ENCODE results near the gene HOMER3. TPM values are rescaled to one million over a fixed set of nuclear protein-coding genes. Genes with fewer than 3 reads are reported as not detected.
A peak's percentile ranks its signal among the peaks of the same experiment; 100 is the strongest.
"Not testable (repeated sequence)": the region's sequence is repeated elsewhere in the genome, so short reads cannot be mapped to it uniquely, and the experiment has no call there.

HOMER3 gene
- total RNA-seq, 1 donor from 2014 or later: 203 TPM

DNA sequence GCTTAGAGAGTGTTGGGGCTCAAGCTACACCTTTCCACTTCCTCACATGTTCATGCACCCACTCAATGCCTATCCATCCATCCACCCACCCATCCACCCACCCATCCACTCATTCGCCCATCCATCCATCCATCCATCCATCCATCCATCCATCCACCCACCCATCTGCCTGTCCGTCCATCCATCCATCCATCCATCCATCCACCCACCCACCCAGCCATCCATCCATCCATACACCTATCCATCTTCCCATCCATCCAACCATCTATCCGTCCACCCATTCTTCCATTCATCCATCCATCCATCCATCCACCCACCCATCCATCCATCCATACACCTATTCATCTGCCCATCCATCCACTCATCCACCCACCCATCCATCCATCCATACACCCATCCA is 13.1 kb upstream of the HOMER3 start:
- no peak for DNase-seq (ENCODE audit: low read depth)

GRCh38 chr19:18952364-18953003 is 11.5 kb upstream of the HOMER3 start:
- DNase-seq (ENCODE audit: low read depth): not testable (repeated sequence)

GRCh38 chr19:18951721-18952281 is 10.8 kb upstream of the HOMER3 start:
- DNase-seq (ENCODE audit: low read depth): no peak

- DNase-seq (ENCODE audit: low read depth): no peak
Measured at GRCh38 chr19:18949858-18950257, 8.8 kb upstream of the HOMER3 start.

- no peak for DNase-seq (ENCODE audit: low read depth)
Measured at GRCh38 chr19:18948976-18949356, 7.9 kb upstream of the HOMER3 start.

DNA sequence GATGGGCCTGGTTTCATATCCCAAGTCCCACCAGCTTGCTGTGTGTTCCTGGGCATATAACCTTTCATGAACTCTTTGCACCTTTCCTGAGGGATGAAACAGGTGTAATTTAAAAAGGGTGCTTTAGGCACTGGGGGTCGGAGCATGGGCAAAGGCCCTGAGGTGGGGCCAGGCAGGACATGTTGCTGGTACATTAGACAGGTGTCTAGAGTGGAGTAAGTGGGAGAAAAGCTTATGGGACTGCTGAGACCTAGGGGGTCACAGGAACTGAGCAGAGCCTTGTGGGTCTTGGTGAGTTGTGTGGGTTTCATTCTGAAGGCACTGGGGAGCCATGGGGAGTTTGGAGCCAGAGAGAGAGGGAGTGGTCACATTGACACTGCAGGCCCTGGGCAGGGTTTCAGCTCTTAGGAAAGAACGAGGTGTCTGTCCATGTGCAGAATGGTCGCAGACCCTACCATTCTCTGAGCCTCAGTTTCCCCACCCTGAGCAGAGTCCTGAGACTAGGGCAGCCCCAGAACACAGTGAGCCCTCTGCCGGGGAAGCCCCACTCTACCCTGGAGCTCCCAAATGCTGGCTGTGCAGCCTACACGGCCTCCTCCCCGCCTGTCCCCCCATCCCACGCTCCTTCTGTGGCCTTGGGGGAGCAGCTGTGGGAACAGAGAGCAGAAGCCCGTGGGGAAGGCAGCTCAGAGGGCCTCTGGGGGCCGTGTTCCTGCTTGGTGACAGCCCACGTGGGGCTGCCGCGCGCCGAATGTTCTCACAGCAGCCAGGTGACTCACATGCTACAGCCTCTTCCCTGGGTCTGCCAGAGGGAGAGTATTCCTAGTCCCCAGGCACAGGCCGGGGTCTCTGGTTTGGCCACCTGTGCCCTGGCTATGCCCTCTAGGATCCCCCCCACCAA is 7.3 kb upstream of the HOMER3 start:
- DNase-seq (ENCODE audit: low read depth): no peak

GRCh38 chr19:18946918-18947317 is 5.9 kb upstream of the HOMER3 start:
- no peak for DNase-seq (ENCODE audit: low read depth)

DNA sequence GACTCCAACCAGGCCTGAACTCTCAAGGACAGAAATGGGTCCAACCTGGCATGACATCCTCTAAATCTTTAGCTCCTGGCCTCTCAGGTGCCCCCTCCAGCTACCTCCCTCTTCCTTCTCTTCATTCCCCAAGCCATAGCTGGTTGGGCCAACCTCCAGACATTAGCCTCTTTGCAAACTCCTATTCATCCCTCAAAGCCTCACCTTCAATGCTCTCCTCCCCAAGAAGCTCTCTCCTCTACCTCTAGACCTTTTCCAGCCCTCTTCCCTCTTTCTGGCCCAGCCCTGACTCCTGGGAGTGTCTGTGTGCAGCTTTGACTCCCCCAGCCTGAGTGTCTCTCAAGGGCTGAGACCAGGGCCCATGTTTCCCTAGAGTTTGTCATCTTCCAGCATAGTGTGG is 5.3 kb upstream of the HOMER3 start:
- DNase-seq (ENCODE audit: low read depth): no peak

DNA sequence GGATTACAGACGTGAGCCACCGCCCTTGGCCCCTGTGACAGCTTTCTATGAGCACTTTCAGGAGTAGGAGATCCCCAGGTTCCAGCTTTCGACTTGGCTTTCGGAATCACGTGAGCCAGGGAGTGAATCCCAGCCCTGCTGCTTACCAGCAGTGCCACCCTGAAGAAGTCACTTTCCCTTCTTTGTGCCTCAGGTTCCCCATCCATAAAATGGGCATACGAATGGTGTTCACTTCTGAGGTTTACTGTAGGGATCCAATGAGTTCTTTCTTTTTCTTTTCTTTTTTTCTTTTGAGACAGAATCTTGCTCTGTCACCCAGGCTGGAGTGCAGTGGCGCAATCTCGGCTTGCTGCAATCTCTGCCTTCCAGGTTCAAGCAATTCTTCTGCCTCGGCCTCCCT is 4.3 kb upstream of the HOMER3 start:
- DNase-seq (ENCODE audit: low read depth): no peak

GRCh38 chr19:18943465-18943864 is 2.4 kb upstream of the HOMER3 start:
- no peak for DNase-seq (ENCODE audit: low read depth)

GRCh38 chr19:18942692-18943091 is 1.7 kb upstream of the HOMER3 start:
- no peak for DNase-seq (ENCODE audit: low read depth)

GRCh38 chr19:18941628-18942354 is 774 bp upstream of the HOMER3 start:
- no peak for DNase-seq (ENCODE audit: low read depth)

- DNase-seq (ENCODE audit: low read depth): peak; percentile 93
Measured at GRCh38 chr19:18939922-18940768, 872 bp downstream of the HOMER3 start.

- no peak for DNase-seq (ENCODE audit: low read depth)
Measured at GRCh38 chr19:18939163-18939562, 1.9 kb downstream of the HOMER3 start.

GRCh38 chr19:18933297-18933696 is 7.7 kb downstream of the HOMER3 start:
- DNase-seq (ENCODE audit: low read depth): no peak

GRCh38 chr19:18932216-18932841 is 8.7 kb downstream of the HOMER3 start:
- DNase-seq (ENCODE audit: low read depth): no peak

GRCh38 chr19:18931316-18932162 is 9.5 kb downstream of the HOMER3 start:
- no peak for DNase-seq (ENCODE audit: low read depth)

DNA sequence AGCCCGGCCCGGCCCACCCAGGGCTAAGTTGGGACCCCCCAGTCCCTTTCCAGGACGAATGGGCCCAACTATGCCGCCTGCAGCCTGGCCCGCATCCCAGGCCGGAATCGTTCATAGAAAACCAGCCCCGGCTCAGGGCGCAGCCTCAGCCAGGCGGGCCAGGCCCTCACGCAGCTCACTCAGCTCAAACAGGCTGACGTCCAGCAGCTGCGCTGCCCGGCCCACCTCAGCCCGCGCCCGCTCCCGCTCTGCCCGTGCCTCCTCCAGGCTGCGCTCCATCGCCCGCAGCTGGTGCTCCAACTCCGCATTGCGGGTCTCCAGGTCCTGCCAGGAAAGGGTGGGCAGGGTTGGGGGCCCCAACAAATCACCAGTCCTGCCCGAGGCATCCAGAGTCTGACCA is 11.7 kb downstream of the HOMER3 start:
- no peak for DNase-seq (ENCODE audit: low read depth)
